ENCODE results near the gene NOP14.

DNA sequence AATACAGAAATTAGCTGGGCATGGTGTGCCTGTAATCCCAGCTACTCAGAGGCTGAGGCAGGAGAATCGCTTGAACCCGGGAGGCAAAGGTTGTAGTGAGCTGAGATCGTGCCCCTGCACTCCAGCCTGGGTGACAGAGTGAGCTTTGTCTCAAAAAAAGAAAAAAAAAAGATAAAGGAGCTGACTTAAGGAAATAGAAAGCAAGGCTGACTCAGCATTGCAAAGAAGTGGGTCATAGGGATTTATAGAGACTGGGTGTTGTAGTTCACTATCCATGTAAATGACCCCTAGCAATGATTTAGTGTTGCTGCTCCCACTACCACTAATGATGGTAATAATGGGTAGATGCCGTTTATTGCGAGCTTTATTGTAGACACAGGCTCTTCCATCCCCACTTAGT is 71.9 kb downstream of the NOP14 start:
- TF ChIP-seq, protein P1, sequence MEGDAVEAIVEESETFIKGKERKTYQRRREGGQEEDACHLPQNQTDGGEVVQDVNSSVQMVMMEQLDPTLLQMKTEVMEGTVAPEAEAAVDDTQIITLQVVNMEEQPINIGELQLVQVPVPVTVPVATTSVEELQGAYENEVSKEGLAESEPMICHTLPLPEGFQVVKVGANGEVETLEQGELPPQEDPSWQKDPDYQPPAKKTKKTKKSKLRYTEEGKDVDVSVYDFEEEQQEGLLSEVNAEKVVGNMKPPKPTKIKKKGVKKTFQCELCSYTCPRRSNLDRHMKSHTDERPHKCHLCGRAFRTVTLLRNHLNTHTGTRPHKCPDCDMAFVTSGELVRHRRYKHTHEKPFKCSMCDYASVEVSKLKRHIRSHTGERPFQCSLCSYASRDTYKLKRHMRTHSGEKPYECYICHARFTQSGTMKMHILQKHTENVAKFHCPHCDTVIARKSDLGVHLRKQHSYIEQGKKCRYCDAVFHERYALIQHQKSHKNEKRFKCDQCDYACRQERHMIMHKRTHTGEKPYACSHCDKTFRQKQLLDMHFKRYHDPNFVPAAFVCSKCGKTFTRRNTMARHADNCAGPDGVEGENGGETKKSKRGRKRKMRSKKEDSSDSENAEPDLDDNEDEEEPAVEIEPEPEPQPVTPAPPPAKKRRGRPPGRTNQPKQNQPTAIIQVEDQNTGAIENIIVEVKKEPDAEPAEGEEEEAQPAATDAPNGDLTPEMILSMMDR (IDR thresholded peaks at IDR 0.05; ENCODE audit: low read depth, low read length, poor library complexity, severe bottlenecking), result no peak
- TF ChIP-seq EZH2phosphoT487 (IDR thresholded peaks at IDR 0.05; ENCODE audit: borderline replicate concordance, low read length), result no peak
